Erythroblast (primary cell): ENCODE measurements around the gene FNIP2.

ENCODE experiments used
- GATA1 ChIP-seq: IDR thresholded peaks from 2 replicates; pipeline ENCODE4 v1.6.1; 2011; ENCODE audit warnings: low read depth, mild to moderate bottlenecking, control low read depth, low read length, moderate library complexity
- POLR2A ChIP-seq: IDR thresholded peaks from 2 replicates; pipeline ENCODE4 v1.6.1; 2011; ENCODE audit warnings: mild to moderate bottlenecking, low read length

DNA sequence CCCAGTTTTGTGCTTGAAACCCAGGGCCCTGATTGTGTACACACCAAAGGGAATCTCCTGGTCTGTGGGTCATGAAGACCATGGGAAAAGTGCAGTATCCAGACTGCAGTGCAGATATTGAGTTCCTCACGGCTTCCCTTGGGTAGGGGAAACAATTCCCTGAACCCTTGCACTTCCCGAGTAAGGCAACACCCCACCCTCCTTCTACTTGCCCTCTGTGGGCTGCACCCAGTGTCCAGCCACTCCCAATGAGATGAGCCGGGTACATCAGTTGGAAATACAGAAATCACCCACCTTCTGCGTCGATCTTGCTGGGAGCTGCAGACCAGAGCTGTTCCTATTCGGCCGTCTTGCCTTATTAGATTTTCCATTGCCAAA, 134.2 kb downstream of the FNIP2 start:
- TF ChIP-seq POLR2A: no peak
- TF ChIP-seq GATA1: no peak
